Panc1 (cell line): ENCODE results near the gene OLFML2B.

Experiments used
- POLR2AphosphoS5 ChIP-seq: IDR thresholded peaks from 2 replicates; pipeline ENCODE4 v1.6.1; 2012; ENCODE audit warnings: mild to moderate bottlenecking, low read depth, low read length, moderate library complexity
- TF ChIP-seq, protein P1 (sequence below): fragments of 450-650 bp; IDR thresholded peaks from 2 replicates; pipeline ENCODE4 v1.5.1; 2017; ENCODE audit warnings: mild to moderate bottlenecking

DNA sequence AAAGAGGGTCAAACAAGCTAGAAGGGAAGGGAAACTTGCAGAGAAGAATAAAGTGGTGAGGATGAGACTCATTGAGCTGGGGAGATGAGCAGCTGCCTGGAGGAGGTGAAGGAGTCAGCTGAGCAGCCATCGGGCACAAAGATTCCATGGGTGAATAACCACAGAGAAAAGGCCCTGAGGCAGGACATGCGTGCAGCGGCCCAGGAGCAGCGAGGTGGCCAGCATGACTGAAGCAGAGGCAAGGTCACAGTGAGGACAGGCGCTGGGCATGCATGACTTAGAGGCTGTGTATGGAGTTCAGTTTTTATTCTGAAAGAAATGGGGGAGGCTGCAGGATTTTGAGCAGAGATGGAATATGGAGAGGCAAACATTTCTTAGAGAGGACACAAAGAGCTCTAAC is 24.9 kb downstream of the OLFML2B start:
- TF ChIP-seq POLR2AphosphoS5: no peak
- TF ChIP-seq, protein P1, sequence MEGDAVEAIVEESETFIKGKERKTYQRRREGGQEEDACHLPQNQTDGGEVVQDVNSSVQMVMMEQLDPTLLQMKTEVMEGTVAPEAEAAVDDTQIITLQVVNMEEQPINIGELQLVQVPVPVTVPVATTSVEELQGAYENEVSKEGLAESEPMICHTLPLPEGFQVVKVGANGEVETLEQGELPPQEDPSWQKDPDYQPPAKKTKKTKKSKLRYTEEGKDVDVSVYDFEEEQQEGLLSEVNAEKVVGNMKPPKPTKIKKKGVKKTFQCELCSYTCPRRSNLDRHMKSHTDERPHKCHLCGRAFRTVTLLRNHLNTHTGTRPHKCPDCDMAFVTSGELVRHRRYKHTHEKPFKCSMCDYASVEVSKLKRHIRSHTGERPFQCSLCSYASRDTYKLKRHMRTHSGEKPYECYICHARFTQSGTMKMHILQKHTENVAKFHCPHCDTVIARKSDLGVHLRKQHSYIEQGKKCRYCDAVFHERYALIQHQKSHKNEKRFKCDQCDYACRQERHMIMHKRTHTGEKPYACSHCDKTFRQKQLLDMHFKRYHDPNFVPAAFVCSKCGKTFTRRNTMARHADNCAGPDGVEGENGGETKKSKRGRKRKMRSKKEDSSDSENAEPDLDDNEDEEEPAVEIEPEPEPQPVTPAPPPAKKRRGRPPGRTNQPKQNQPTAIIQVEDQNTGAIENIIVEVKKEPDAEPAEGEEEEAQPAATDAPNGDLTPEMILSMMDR: no peak
